A549 (cell line): ENCODE data around the gene KRTAP5-4.

Experiments
- CHD4 ChIP-seq: fragments of 200-600 bp; sonication (generic); IDR thresholded peaks from 2 replicates; pipeline ENCODE4 v1.6.1; 2016; ENCODE audit warnings: antibody characterized with exemption, mild to moderate bottlenecking, borderline replicate concordance
- CTCF ChIP-seq: fragments of >200 bp; sonication (Bioruptor Twin); formaldehyde crosslinking; IDR thresholded peaks from 3 replicates; pipeline ENCODE4 v1.5.1; 2016
- EP300 ChIP-seq, 2 experiments: fragments of >200 bp; sonication (Bioruptor Twin); formaldehyde crosslinking; IDR thresholded peaks; 2 replicates in 1 of 2; 3 replicates in 1 of 2; pipeline ENCODE4 v1.6.1; 2016 to 2017
- HDAC2 ChIP-seq: fragments of 200-600 bp; sonication (generic); IDR thresholded peaks from 2 replicates; pipeline ENCODE4 v1.6.1; 2016
- JUNB ChIP-seq: fragments of >200 bp; sonication (Bioruptor Twin); formaldehyde crosslinking; IDR thresholded peaks from 2 replicates; pipeline ENCODE4 v1.6.1; 2016
- NFE2L2 ChIP-seq: fragments of 150-350 bp; conservative IDR thresholded peaks from 2 replicates; pipeline ENCODE4 v1.6.1; 2014; ENCODE audit warnings: low read length
- POLR2A ChIP-seq: IDR thresholded peaks from 2 replicates; pipeline ENCODE4 v1.6.1; 2012; ENCODE audit warnings: mild to moderate bottlenecking, low read length
- RFX5 ChIP-seq: fragments of 450-650 bp; IDR thresholded peaks from 2 replicates; pipeline ENCODE4 v1.7.1; 2014; ENCODE audit warnings: antibody characterized with exemption, mild to moderate bottlenecking, moderate library complexity
- TFCP2L1 ChIP-seq: fragments of 250-450 bp; sonication (Bioruptor Pico); IDR thresholded peaks from 2 replicates; pipeline ENCODE4 v1.5.0; 2021; ENCODE audit warnings: mild to moderate bottlenecking
- ZFP36 ChIP-seq: fragments of 450-650 bp; IDR thresholded peaks from 2 replicates; pipeline ENCODE4 v1.6.1; 2014; ENCODE audit warnings: borderline replicate concordance; ENCODE audit not compliant: partially characterized antibody

- TF ChIP-seq CTCF = no peak
- TF ChIP-seq CHD4 = no peak
- no peak for TF ChIP-seq POLR2A
- no peak for TF ChIP-seq HDAC2
- TF ChIP-seq EP300 (IDR thresholded peaks at IDR 0.05) = no peak
- no peak for TF ChIP-seq JUNB
- TF ChIP-seq TFCP2L1 (CRISPR knock-in tag) = no peak
- TF ChIP-seq RFX5 = no peak
- TF ChIP-seq ZFP36 = no peak
- TF ChIP-seq NFE2L2 = no peak
Observed at GRCh38 chr11:1573903-1574237, 48.1 kb downstream of the KRTAP5-4 start.
